Lung (tissue), 12 donors: ENCODE results near the gene TBX4. TPM values are rescaled to one million over a fixed set of nuclear protein-coding genes. Genes with fewer than 3 reads are reported as not detected.

Experiments used
- ATAC-seq: fragments of 200-7000 bp; cut with Tn5 transposase; one replicate; pipeline ENCODE4 v1.9.1; 2020; ENCODE audit warnings: moderate number of reproducible peaks; ENCODE audit not compliant: insufficient read depth, low FRiP score
- DNase-seq, 3 donors: peaks; one replicate each; pipeline ENCODE4 v3.0.0-alpha.2; 2013 to 2017
- H3K27ac ChIP-seq, 2 donors: one replicate each; pipeline ENCODE4 v1.5.1; 2013; ENCODE audit warnings: mild to moderate bottlenecking in 2 of 2, moderate library complexity in 2 of 2, control low read depth in 1 of 2, inconsistent platforms in 1 of 2, low read depth in 1 of 2, low read length in 1 of 2
- H3K27me3 ChIP-seq, 3 donors: one replicate each; pipeline ENCODE4 v1.5.1; 2013; ENCODE audit warnings: low read length in 2 of 3; ENCODE audit not compliant: control insufficient read depth in 3 of 3, insufficient read depth in 3 of 3
- H3K36me3 ChIP-seq, 4 donors: one replicate each; pipeline ENCODE4 v1.5.1; 2013; ENCODE audit warnings: low read length in 4 of 4, mild to moderate bottlenecking in 1 of 4, moderate library complexity in 1 of 4; ENCODE audit not compliant: control insufficient read depth in 4 of 4, insufficient read depth in 4 of 4
- H3K4me1 ChIP-seq, 5 donors: one replicate each; pipeline ENCODE4 v1.5.1; 2013; ENCODE audit warnings: low read length in 5 of 5, mild to moderate bottlenecking in 2 of 5, moderate library complexity in 1 of 5; ENCODE audit not compliant: control insufficient read depth in 5 of 5, insufficient read depth in 5 of 5
- H3K4me3 ChIP-seq: one replicate; pipeline ENCODE4 v1.5.1; 2013; ENCODE audit warnings: mild to moderate bottlenecking, control low read depth, moderate library complexity
- H3K9ac ChIP-seq, 2 donors: one replicate each; pipeline ENCODE4 v1.5.1; 2013; ENCODE audit warnings: low read length in 2 of 2, control low read depth in 1 of 2; ENCODE audit not compliant: insufficient read depth in 1 of 2
- H3K9me3 ChIP-seq, 4 donors: one replicate each; pipeline ENCODE4 v1.5.1; 2013; ENCODE audit warnings: low read length in 3 of 4, mild to moderate bottlenecking in 1 of 4, moderate library complexity in 1 of 4; ENCODE audit not compliant: control insufficient read depth in 4 of 4, insufficient read depth in 3 of 4
- CTCF ChIP-seq: IDR thresholded peaks from 2 replicates; pipeline ENCODE4 v1.5.1; 2012; ENCODE audit warnings: mild to moderate bottlenecking; ENCODE audit errors: control extremely low read depth, extremely low read depth
- WGBS, 2 donors: extraction: QIAGEN DNeasy Blood & Tissue Kit; methylation state at CpG; one replicate each; pipeline ENCODE4 v1.1.7; 2013; 5-methylcytosine and 5-hydroxymethylcytosine counted together
- polyA plus RNA-seq, 2 donors: library from polyadenylated mRNA; stranded (reverse); fragments of 200-250 nt; gene quantifications; one replicate each; pipeline ENCODE4 v1.2.1, GENCODE V29; 2013
- total RNA-seq, 2 donors: library from RNA; depleted of rRNA in 1 of 2; stranded (reverse); fragments of >200 nt in 1 of 2; gene quantifications; one replicate each; pipeline ENCODE4 v1.2.1, GENCODE V29; 2014 to 2021
- donor health status: control.
- donor health status: control.
- donor health status: Bipolar disorder and iron deficiency.
- donor health status: healthy.
- donor health status: DM: yes; HTN: yes; CAD: no.

TBX4 gene
- total and polyA plus RNA-seq, 4 donors = 6.1 to 53.7 (median 22.0) TPM

GRCh38 chr17:61469474-61469873 lies 17.3 kb downstream of the TBX4 start:
- 86 to 93% methylated on average over 6 of the region's 6 CpGs for WGBS, 2 donors
- ATAC-seq (no peak), DNase-seq (peak in 1 of 3 donors; percentile 9)
- H3K4me3 ChIP-seq = no peak overlapping the region
- no peaks in the 10 kb centered on the region for H3K27me3 ChIP-seq
- H3K27ac ChIP-seq = no peak overlapping the region
- H3K9me3 ChIP-seq = no peaks in the 10 kb centered on the region
- H3K4me1 ChIP-seq = peaks cover 0 to 34% (median 4%) of the 10 kb centered on the region in 5 donors
- no peak for TF ChIP-seq CTCF
- H3K36me3 ChIP-seq = peaks cover 0 to 67% (median 32%) of the 10 kb centered on the region in 4 donors
- H3K9ac ChIP-seq = no peak overlapping the region

GRCh38 chr17:61469949-61470348 lies 17.7 kb downstream of the TBX4 start:
- ATAC-seq = no peak

GRCh38 chr17:61470530-61471136 lies 18.4 kb downstream of the TBX4 start:
- H3K27me3 ChIP-seq = no peaks in the 10 kb centered on the region
- no peak overlapping the region for H3K9ac ChIP-seq
- H3K4me3 ChIP-seq = no peak overlapping the region
- no peaks in the 10 kb centered on the region for H3K9me3 ChIP-seq
- H3K36me3 ChIP-seq = peaks cover 0 to 66% (median 32%) of the 10 kb centered on the region in 4 donors
- H3K27ac ChIP-seq = no peak overlapping the region
- ATAC-seq (no peak), DNase-seq (peak in 1 of 3 donors; percentile 4)
- H3K4me1 ChIP-seq = peaks cover 0 to 32% (median 7%) of the 10 kb centered on the region in 5 donors
- WGBS, 2 donors = 78 to 81% methylated on average over 11 of the region's 11 CpGs
- TF ChIP-seq CTCF = no peak

More at GRCh38 chr17:61469949-61470348, 17.7 kb downstream of the TBX4 start:
- H3K9ac ChIP-seq = no peak overlapping the region
- H3K4me1 ChIP-seq = peaks cover 0 to 32% (median 4%) of the 10 kb centered on the region in 5 donors
- no peaks in the 10 kb centered on the region for H3K9me3 ChIP-seq
- peak in 2 of 3 donors; percentile 2 to 6 for DNase-seq
- H3K27ac ChIP-seq = no peak overlapping the region
- no peaks in the 10 kb centered on the region for H3K27me3 ChIP-seq
- peaks cover 0 to 67% (median 32%) of the 10 kb centered on the region in 4 donors for H3K36me3 ChIP-seq
- no peak for TF ChIP-seq CTCF
- WGBS, 2 donors = 80% methylated on average over 5 of the region's 5 CpGs
- no peak overlapping the region for H3K4me3 ChIP-seq
